Heart right ventricle (tissue), 16 donors: Measurements from ENCODE around the gene UBAC2. TPM values are rescaled to one million over a fixed set of nuclear protein-coding genes. Genes with fewer than 3 reads are reported as not detected.

Source experiments
- ATAC-seq, 8 donors: fragments of 200-7000 bp; cut with Tn5 transposase; one replicate each; pipeline ENCODE4 v1.9.1; 2020; ENCODE audit warnings: mild to moderate bottlenecking in 8 of 8, moderate library complexity in 8 of 8, moderate number of reproducible peaks in 1 of 8
- DNase-seq, 2 donors: peaks; one replicate each; pipeline ENCODE4 v3.0.0-alpha.2; 2020
- H3K27ac ChIP-seq, 10 donors: fragments of 200-600 bp; sonication (generic) in 2 of 10; one replicate each; pipeline versions ENCODE4 v1.5.0 to v1.8.0; 2020 to 2022; ENCODE audit warnings: mild to moderate bottlenecking in 3 of 10
- H3K27me3 ChIP-seq, 7 donors: fragments of 200-600 bp; one replicate each; pipeline ENCODE4 v1.8.0; 2021 to 2022; ENCODE audit warnings: mild to moderate bottlenecking in 2 of 7
- H3K36me3 ChIP-seq, 9 donors: fragments of 200-600 bp; sonication (generic) in 1 of 9; one replicate each; pipeline versions ENCODE4 v1.5.0 to v1.8.0; 2020 to 2022; ENCODE audit warnings: mild to moderate bottlenecking in 2 of 9
- H3K4me1 ChIP-seq, 9 donors: fragments of 200-600 bp; sonication (generic) in 1 of 9; one replicate each; pipeline versions ENCODE4 v1.5.0 to v1.8.0; 2020 to 2022; ENCODE audit warnings: mild to moderate bottlenecking in 4 of 9
- H3K4me3 ChIP-seq, 10 donors: fragments of 200-600 bp; sonication (generic) in 2 of 10; one replicate each; pipeline versions ENCODE4 v1.5.0 to v1.8.0; 2020 to 2022; ENCODE audit warnings: mild to moderate bottlenecking in 7 of 10, moderate library complexity in 2 of 10
- H3K9me3 ChIP-seq, 11 donors: fragments of 200-600 bp in 10 of 11; sonication (generic) in 2 of 11; one replicate each; pipeline versions ENCODE4 v1.5.0 to v1.8.0; 2013 to 2022; ENCODE audit warnings: mild to moderate bottlenecking in 2 of 11, control low read depth in 1 of 11, moderate library complexity in 1 of 11
- CTCF ChIP-seq, 9 donors: fragments of 200-600 bp; sonication (generic) in 2 of 9; IDR thresholded peaks; one replicate each; pipeline versions ENCODE4 v1.5.0 to v1.8.0; 2021 to 2022; ENCODE audit warnings: antibody characterized with exemption in 9 of 9, mild to moderate bottlenecking in 5 of 9, moderate library complexity in 1 of 9
- WGBS, 2 donors: extraction: QIAGEN DNeasy Blood & Tissue Kit; methylation state at CpG; one replicate each; pipeline ENCODE4 v1.1.7; 2013; ENCODE audit warnings: inconsistent platforms in 1 of 2; 5-methylcytosine and 5-hydroxymethylcytosine counted together
- intact Hi-C, 10 donors: fragments of 100-400 bp; cut with DNase I; formaldehyde crosslinking; loops; one replicate each; pipeline versions ENCODE4 v1.11.1 to v1.14.2; 2022
- polyA plus RNA-seq, 2 donors: library from polyadenylated mRNA; stranded (reverse); fragments of 200-250 nt; gene quantifications; one replicate each; pipeline ENCODE4 v1.2.3, GENCODE V29; 2013
- total RNA-seq, 10 donors: library from RNA; stranded (reverse); fragmentation: NEBNext Ultra II Directional in 3 of 10; extraction: Animal tissue kit (Norgen Biotek cat#: 25700) in 3 of 10; gene quantifications; one replicate each; pipeline versions ENCODE4 v1.2.1 to v1.2.4, GENCODE V29; 2021 to 2023
- donor health status: Arrhythmogenic right ventricular cardiomyopathy.
- donor health status: ischemic (EF 13 %, LVEDD 7.1; RV severe dilation, severe dysfunction).
- donor health status: healthy with polysubstance abuse.
- donor health status: DM: no; HTN: yes; CAD: no.
- donor health status: DM: no; HTN: no; CAD: no.
- donor health status: ischemic (EF 25% LVEDD 6.9; RV normal size, moderate dysfunction).
- donor health status: ischemic (EF 25% LVEDD 5.7; RV mildly dilated, moderate dysfunction).
- donor health status: healthy.
- donor health status: DM: yes; HTN: yes; CAD: no.
- donor health status: Ischemic cardiomyopathy.
- donor health status: ischemic (EF 35%, LVEDD 5.7; RV mildly dilated, moderate dysfunction).
- donor health status: nonischemic (EF 11% LVEDD 7.7; RV severe dilation, severe dysfunction).
- donor health status: DM: yes; HTN: yes; CAD: no.
- donor health status: PGD.
- donor health status: ischemic (EF 29% LVEDD 5.4; RV normal size, mild dysfunction).
- donor health status: nonischemic (EF 23%, LVEDD 6.1; RV moderate dilation, normal function).

UBAC2 gene
- total and polyA plus RNA-seq, 12 donors, result 31.8 to 60.4 (median 47.0) TPM

GRCh38 chr13:99357131-99357596, 156.5 kb downstream of the UBAC2 start:
- H3K4me1 ChIP-seq, result peaks cover 0 to 65% (median 12%) of the 10 kb centered on the region in 9 donors
- no peak overlapping the region for H3K4me3 ChIP-seq
- DNase-seq (no peak), ATAC-seq (peak in 4 of 8 donors; percentile 5 to 40 (median 34))
- peaks cover 0 to 82% (median 4%) of the 10 kb centered on the region in 9 donors for H3K36me3 ChIP-seq
- no peak for TF ChIP-seq CTCF (IDR thresholded peaks at IDR 0.05)
- WGBS, 2 donors, result 69 to 77% methylated on average over 8 of the region's 8 CpGs
- intact Hi-C loops, result no loop called here
- peak overlapping the region in 8 of 10 donors; percentile 11 to 89 (median 52) for H3K27ac ChIP-seq
- H3K27me3 ChIP-seq, result no peaks in the 10 kb centered on the region
- H3K9me3 ChIP-seq, result no peaks in the 10 kb centered on the region

GRCh38 chr13:99357941-99358340, 157.3 kb downstream of the UBAC2 start:
- intact Hi-C loops, result no loop called here
- DNase-seq (no peak), ATAC-seq (no peak)
- Histone ChIP-seq H3K36me3 (peaks cover 0 to 75% (median 4%) of the 10 kb centered on the region in 9 donors), H3K27ac (peak overlapping the region in 1 of 10 donors; percentile 89), H3K27me3 (no peaks in the 10 kb centered on the region), H3K4me1 (peaks cover 0 to 71% (median 12%) of the 10 kb centered on the region in 9 donors), H3K9me3 (no peaks in the 10 kb centered on the region), H3K4me3 (no peak overlapping the region)
- WGBS, 2 donors, result 91 to 93% methylated on average over 6 of the region's 6 CpGs
- no peak for TF ChIP-seq CTCF (IDR thresholded peaks at IDR 0.05)

- H3K4me3 ChIP-seq, result no peak overlapping the region
- 82 to 84% methylated on average over 6 of the region's 6 CpGs for WGBS, 2 donors
- H3K27ac ChIP-seq, result peak overlapping the region in 1 of 10 donors; percentile 89
- peaks cover 0 to 65% (median 12%) of the 10 kb centered on the region in 9 donors for H3K4me1 ChIP-seq
- H3K27me3 ChIP-seq, result no peaks in the 10 kb centered on the region
- no peak for ATAC-seq
- TF ChIP-seq CTCF (IDR thresholded peaks at IDR 0.05), result no peak
- no peaks in the 10 kb centered on the region for H3K9me3 ChIP-seq
- H3K36me3 ChIP-seq, result peaks cover 0 to 66% (median 4%) of the 10 kb centered on the region in 9 donors
- no peak for DNase-seq
- intact Hi-C loops, result no loop called here
These were observed 158.9 kb downstream of the UBAC2 start for GRCh38 chr13:99359528-99359927.

- intact Hi-C loops, result no loop called here
- TF ChIP-seq CTCF (IDR thresholded peaks at IDR 0.05), result no peak
- 98 to 99% methylated on average over 10 of the region's 10 CpGs for WGBS, 2 donors
These were observed 160.0 kb downstream of the UBAC2 start for GRCh38 chr13:99360696-99361095.

More at GRCh38 chr13:99360696-99361095, 160.0 kb downstream of the UBAC2 start:
- ATAC-seq (no peak), DNase-seq (no peak)
- Histone ChIP-seq H3K27me3 (no peaks in the 10 kb centered on the region), H3K4me1 (peaks cover 0 to 53% (median 11%) of the 10 kb centered on the region in 9 donors), H3K36me3 (peaks cover 0 to 55% (median 4%) of the 10 kb centered on the region in 9 donors), H3K9me3 (no peaks in the 10 kb centered on the region), H3K27ac (peak overlapping the region in 1 of 10 donors; percentile 89), H3K4me3 (no peak overlapping the region)
